K562 (cell line): ENCODE measurements around the gene COL8A2. TPM values are rescaled to one million over a fixed set of nuclear protein-coding genes. Genes with fewer than 3 reads are reported as not detected.
A peak's percentile ranks its signal among the peaks of the same experiment; 100 is the strongest.

Experiments
- CHD1 ChIP-seq: fragments of 200-600 bp; sonication (generic); IDR thresholded peaks from one replicate; pipeline ENCODE4 v1.6.1; 2012; ENCODE audit warnings: mild to moderate bottlenecking, moderate library complexity, low read length, inconsistent platforms
- FOXK2 ChIP-seq, 2 experiments: fragments of 450-650 bp; IDR thresholded peaks in 1 of 2; conservative IDR thresholded peaks in 1 of 2; 2 replicates each; pipeline ENCODE4 v1.6.1; 2016; ENCODE audit warnings: low read depth in 2 of 2, mild to moderate bottlenecking in 1 of 2
- REST ChIP-seq, 2 experiments: fragments of 450-650 bp; formaldehyde crosslinking in 1 of 2; IDR thresholded peaks; 2 replicates each; pipeline versions ENCODE4 v1.4.0 to v1.6.1; 2014 to 2020; ENCODE audit warnings: mild to moderate bottlenecking in 2 of 2, borderline replicate concordance in 1 of 2, low read depth in 1 of 2
- SRSF7 ChIP-seq: fragments of 200-400 bp; formaldehyde crosslinking; optimal IDR thresholded peaks from 2 replicates; pipeline ENCODE3; 2017; ENCODE audit warnings: mild to moderate bottlenecking, low read depth, low read length
- TARDBP ChIP-seq: fragments of 450-650 bp; IDR thresholded peaks from 2 replicates; pipeline ENCODE4 v1.6.1; 2016
- ZFP1 ChIP-seq: fragments of 450-650 bp; formaldehyde crosslinking; IDR thresholded peaks from 2 replicates; pipeline ENCODE4 v1.4.0; 2020; ENCODE audit warnings: mild to moderate bottlenecking, mixed read lengths
- ZNF146 ChIP-seq: IDR thresholded peaks from one replicate; pipeline ENCODE4 v1.6.1; 2018; ENCODE audit warnings: missing compliant biosample characterization; ENCODE audit not compliant: unreplicated experiment
- ZNF318 ChIP-seq, 2 experiments: fragments of 450-650 bp; IDR thresholded peaks; 2 replicates each; pipeline ENCODE4 v1.6.1; 2016; ENCODE audit warnings: mild to moderate bottlenecking in 2 of 2, borderline replicate concordance in 1 of 2, low read depth in 1 of 2, moderate library complexity in 1 of 2
- ZNF324 ChIP-seq: fragments of 250-450 bp; sonication (Bioruptor Pico); IDR thresholded peaks from 2 replicates; pipeline ENCODE4 v1.4.0; 2020; ENCODE audit warnings: mild to moderate bottlenecking
- ZNF41 ChIP-seq: fragments of 250-450 bp; sonication (Bioruptor Pico); conservative IDR thresholded peaks from 2 replicates; pipeline ENCODE4 v1.4.0; 2020; ENCODE audit warnings: mild to moderate bottlenecking
- polyA plus RNA-seq, 8 experiments: library from polyadenylated mRNA; depleted of rRNA in 4 of 8; stranded (reverse) in 5 of 8; unstranded in 3 of 8; fragments of >200 nt; fragmentation: Nextera tagmentation in 2 of 8; fragmentation: Illumina TruSeq in 1 of 8; extraction: Ambion mirVana in 2 of 8; extraction: Trizol in 1 of 8; gene quantifications; 2 replicates each; pipeline versions ENCODE4 v1.2.1 to v1.2.3, GENCODE V29; 2011 to 2014; ENCODE audit warnings: inconsistent platforms in 1 of 8, missing spikeins in 1 of 8
- total RNA-seq, 7 experiments: library from RNA; depleted of rRNA in 6 of 7; stranded (reverse); fragments of >200 nt in 6 of 7; fragmentation: Illumina TruSeq in 2 of 7; extraction: Trizol in 2 of 7; gene quantifications; 2 replicates each; pipeline versions ENCODE4 v1.2.1 to v1.2.3, GENCODE V29; 2011 to 2021; ENCODE audit warnings: low replicate concordance in 1 of 7

COL8A2 gene
- total and polyA plus RNA-seq, 9 of the 15 experiments (the other 6 are each of a cell fraction or from before 2014, with no cell fraction given) = 0.03 to 0.14 (median 0.04) TPM; not detected in 5

GRCh38 chr1:36161641-36162531, 36.9 kb upstream of the COL8A2 start (continued):
- no peak for TF ChIP-seq REST (IDR thresholded peaks at IDR 0.05; ENCODE audit: borderline replicate concordance)
- no peak for TF ChIP-seq REST (CRISPR knock-in tag; IDR thresholded peaks at IDR 0.05; ENCODE audit: low read depth)
- TF ChIP-seq SRSF7 = no peak
- TF ChIP-seq TARDBP = no peak
- TF ChIP-seq ZFP1 (CRISPR knock-in tag) = no peak
- TF ChIP-seq CHD1 = no peak
- peak; percentile 76 to 83 for TF ChIP-seq FOXK2 (conservative IDR thresholded peaks at IDR 0.05 in 1 of 2, IDR thresholded peaks at IDR 0.05 in 1 of 2; ENCODE audit: low read depth in 2 of 2)
- TF ChIP-seq ZNF318 (IDR thresholded peaks at IDR 0.05; ENCODE audit: borderline replicate concordance in 1 of 2, low read depth in 1 of 2) = no peak
- TF ChIP-seq ZNF146 = no peak
- no peak for TF ChIP-seq ZNF324 (CRISPR knock-in tag)
- no peak for TF ChIP-seq ZNF41
